MM.1S (cell line): ENCODE results near the gene FGF1.

Source experiments
- EZH2phosphoT487 ChIP-seq: fragments of 300-600 bp; sonication (generic); IDR thresholded peaks from 2 replicates; pipeline ENCODE4 v1.6.1; 2018; ENCODE audit warnings: antibody characterized with exemption, low read length
- TF ChIP-seq, protein P1 (sequence below): fragments of 300-600 bp; sonication (generic); IDR thresholded peaks from 2 replicates; pipeline ENCODE4 v1.5.1; 2016; ENCODE audit warnings: antibody characterized with exemption, low read length, mixed read lengths

DNA sequence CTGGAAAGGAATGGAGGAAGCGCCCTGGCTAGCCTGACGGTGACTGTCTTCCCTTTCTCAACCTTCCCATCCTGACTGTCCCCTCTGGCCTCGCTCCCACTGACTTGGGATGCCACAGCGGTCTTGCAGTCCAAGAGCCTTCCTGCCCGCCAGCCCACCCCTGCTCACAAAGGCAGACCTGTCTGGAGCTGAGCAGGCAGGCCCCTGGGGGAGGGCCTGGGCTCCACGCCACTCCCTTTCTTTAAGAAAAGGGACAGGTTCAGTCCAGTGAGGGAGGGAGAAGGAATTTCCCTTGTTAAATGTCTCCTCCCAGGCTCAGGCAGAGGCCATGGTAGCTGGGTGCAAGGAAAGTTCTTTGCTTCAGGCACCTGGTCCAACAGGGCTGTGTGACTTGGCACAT, 18.1 kb downstream of the FGF1 start:
- TF ChIP-seq, protein P1, sequence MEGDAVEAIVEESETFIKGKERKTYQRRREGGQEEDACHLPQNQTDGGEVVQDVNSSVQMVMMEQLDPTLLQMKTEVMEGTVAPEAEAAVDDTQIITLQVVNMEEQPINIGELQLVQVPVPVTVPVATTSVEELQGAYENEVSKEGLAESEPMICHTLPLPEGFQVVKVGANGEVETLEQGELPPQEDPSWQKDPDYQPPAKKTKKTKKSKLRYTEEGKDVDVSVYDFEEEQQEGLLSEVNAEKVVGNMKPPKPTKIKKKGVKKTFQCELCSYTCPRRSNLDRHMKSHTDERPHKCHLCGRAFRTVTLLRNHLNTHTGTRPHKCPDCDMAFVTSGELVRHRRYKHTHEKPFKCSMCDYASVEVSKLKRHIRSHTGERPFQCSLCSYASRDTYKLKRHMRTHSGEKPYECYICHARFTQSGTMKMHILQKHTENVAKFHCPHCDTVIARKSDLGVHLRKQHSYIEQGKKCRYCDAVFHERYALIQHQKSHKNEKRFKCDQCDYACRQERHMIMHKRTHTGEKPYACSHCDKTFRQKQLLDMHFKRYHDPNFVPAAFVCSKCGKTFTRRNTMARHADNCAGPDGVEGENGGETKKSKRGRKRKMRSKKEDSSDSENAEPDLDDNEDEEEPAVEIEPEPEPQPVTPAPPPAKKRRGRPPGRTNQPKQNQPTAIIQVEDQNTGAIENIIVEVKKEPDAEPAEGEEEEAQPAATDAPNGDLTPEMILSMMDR = no peak
- no peak for TF ChIP-seq EZH2phosphoT487
